Tibial artery (tissue), 4 donors: Measurements from ENCODE around the gene LTBP2.
A peak's percentile ranks its signal among the peaks of the same experiment; 100 is the strongest.

Experiments
- DNase-seq, 2 donors: peaks; one replicate each; pipeline ENCODE4 v3.0.0-alpha.2; 2019
- H3K27ac ChIP-seq, 2 donors: fragments of 200-600 bp; sonication (generic) in 1 of 2; 1 replicate in 1 of 2; 2 replicates in 1 of 2; pipeline ENCODE4 v1.5.1; 2018 to 2019; ENCODE audit warnings: mild to moderate bottlenecking in 1 of 2
- H3K27me3 ChIP-seq, 2 donors: fragments of 200-600 bp; sonication (generic) in 1 of 2; one replicate each; pipeline versions ENCODE4 v1.5.1 to v1.6.0; 2016 to 2019
- H3K36me3 ChIP-seq, 3 donors: fragments of 200-600 bp; sonication (generic) in 2 of 3; one replicate each; pipeline ENCODE4 v1.5.1; 2016 to 2019; ENCODE audit warnings: mild to moderate bottlenecking in 2 of 3
- H3K4me1 ChIP-seq, 4 donors: fragments of 200-600 bp; sonication (generic) in 2 of 4; 1 replicate in 3 of 4; 2 replicates in 1 of 4; pipeline ENCODE4 v1.5.1; 2016 to 2019
- H3K4me3 ChIP-seq, 2 donors: fragments of 200-600 bp; sonication (generic) in 1 of 2; 1 replicate in 1 of 2; 2 replicates in 1 of 2; pipeline ENCODE4 v1.5.1; 2018 to 2019; ENCODE audit warnings: mild to moderate bottlenecking in 2 of 2
- H3K9me3 ChIP-seq, 3 donors: fragments of 200-600 bp; sonication (generic) in 1 of 3; one replicate each; pipeline ENCODE4 v1.5.1; 2016 to 2019
- intact Hi-C: fragments of 100-400 bp; cut with DNase I; formaldehyde crosslinking; loops from one replicate; pipeline ENCODE4 v1.15.0; 2023; ENCODE audit warnings: low total_unique reads
- TF ChIP-seq, protein P1 (sequence below), 2 experiments: fragments of 200-600 bp in 1 of 2; fragments of 450-650 bp in 1 of 2; IDR thresholded peaks; one replicate each; pipeline ENCODE4 v1.5.1; 2017 to 2019; ENCODE audit warnings: antibody characterized with exemption in 2 of 2, mild to moderate bottlenecking in 1 of 2, moderate library complexity in 1 of 2

Gene LTBP2

DNA sequence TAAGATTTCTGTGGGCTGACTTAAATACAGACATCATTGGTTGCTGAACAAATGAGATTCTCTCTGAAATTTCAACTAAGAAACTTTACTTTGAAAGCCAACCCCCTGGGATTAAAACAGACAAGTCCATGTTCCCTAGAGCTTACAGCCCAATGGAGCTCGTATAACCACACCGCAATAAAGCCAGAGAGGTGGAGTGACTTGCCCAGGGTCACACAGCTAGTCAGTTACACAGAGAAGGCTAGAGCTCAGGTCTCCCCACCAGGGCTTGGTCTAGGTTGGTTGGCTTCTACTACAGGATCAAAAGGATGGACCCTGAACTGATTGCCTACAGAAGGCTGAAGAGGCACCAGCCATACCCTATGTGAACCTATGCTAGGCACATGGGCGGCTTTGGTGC, 8.9 kb upstream of the LTBP2 start:
- H3K9me3 ChIP-seq = no peaks in the 10 kb centered on the region
- peak overlapping the region; percentile 67 to 72 for H3K27ac ChIP-seq
- H3K4me1 ChIP-seq = peaks cover 5 to 59% (median 47%) of the 10 kb centered on the region in 4 donors
- TF ChIP-seq, protein P1, sequence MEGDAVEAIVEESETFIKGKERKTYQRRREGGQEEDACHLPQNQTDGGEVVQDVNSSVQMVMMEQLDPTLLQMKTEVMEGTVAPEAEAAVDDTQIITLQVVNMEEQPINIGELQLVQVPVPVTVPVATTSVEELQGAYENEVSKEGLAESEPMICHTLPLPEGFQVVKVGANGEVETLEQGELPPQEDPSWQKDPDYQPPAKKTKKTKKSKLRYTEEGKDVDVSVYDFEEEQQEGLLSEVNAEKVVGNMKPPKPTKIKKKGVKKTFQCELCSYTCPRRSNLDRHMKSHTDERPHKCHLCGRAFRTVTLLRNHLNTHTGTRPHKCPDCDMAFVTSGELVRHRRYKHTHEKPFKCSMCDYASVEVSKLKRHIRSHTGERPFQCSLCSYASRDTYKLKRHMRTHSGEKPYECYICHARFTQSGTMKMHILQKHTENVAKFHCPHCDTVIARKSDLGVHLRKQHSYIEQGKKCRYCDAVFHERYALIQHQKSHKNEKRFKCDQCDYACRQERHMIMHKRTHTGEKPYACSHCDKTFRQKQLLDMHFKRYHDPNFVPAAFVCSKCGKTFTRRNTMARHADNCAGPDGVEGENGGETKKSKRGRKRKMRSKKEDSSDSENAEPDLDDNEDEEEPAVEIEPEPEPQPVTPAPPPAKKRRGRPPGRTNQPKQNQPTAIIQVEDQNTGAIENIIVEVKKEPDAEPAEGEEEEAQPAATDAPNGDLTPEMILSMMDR (IDR thresholded peaks at IDR 0.05) = no peak
- no peaks in the 10 kb centered on the region for H3K27me3 ChIP-seq
- intact Hi-C loops = no loop called here
- no peak for DNase-seq
- no peak overlapping the region for H3K4me3 ChIP-seq
- H3K36me3 ChIP-seq = no peaks in the 10 kb centered on the region

DNA sequence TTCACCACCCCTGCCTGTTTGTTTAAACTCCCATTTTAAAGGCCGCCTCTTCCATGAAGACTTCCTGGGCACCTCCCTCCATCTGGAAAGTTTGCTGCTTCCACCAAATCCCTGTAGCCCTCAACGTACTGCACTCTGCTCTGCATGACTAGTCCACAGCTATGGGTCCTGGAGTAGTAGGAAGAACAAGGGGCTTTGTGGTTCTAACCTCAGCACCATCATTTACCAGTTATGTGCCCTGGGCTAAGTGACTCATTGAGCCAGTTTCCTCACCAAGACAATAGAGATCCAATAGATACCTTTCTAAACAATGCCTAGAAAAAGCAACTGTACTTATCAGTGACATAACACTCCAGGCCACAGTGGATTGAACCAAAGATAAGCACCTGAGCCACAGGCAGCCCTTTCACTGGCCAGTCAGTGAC, 8.5 kb upstream of the LTBP2 start:
- H3K27ac ChIP-seq = peak overlapping the region; percentile 67 to 72
- H3K4me3 ChIP-seq = no peak overlapping the region
- H3K27me3 ChIP-seq = no peaks in the 10 kb centered on the region
- intact Hi-C loops = no loop called here
- no peak for DNase-seq
- no peaks in the 10 kb centered on the region for H3K36me3 ChIP-seq
- TF ChIP-seq, protein P1 (IDR thresholded peaks at IDR 0.05) = no peak
- H3K4me1 ChIP-seq = peaks cover 5 to 63% (median 47%) of the 10 kb centered on the region in 4 donors
- no peaks in the 10 kb centered on the region for H3K9me3 ChIP-seq

DNA sequence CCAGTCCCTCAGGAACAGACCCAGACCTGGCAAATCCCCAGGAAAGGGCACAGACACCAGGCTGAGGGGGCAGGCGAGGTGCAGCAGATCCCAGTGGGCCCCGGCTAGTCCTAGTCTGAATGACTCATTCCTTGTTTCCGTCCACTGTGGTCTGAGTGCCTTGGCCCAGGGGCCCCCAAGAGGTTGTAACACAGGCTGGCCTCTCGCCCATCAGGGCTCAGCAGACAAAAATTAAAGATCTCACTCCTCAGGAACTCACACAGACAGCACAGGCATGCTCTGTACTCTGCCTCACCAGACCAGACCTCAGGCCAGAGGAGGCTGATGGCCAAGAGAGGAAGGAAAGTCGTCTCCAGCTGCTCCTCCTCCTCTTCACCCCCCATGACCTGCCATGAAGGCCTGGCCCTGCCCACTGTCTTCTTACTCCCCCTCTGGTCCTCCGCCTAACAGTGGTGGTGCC, 7.7 kb upstream of the LTBP2 start:
- intact Hi-C loops = no loop called here
- peaks cover 5 to 71% (median 50%) of the 10 kb centered on the region in 4 donors for H3K4me1 ChIP-seq
- TF ChIP-seq, protein P1 (IDR thresholded peaks at IDR 0.05) = no peak
- H3K4me3 ChIP-seq = no peak overlapping the region
- no peaks in the 10 kb centered on the region for H3K36me3 ChIP-seq
- no peaks in the 10 kb centered on the region for H3K9me3 ChIP-seq
- no peaks in the 10 kb centered on the region for H3K27me3 ChIP-seq
- peak; percentile 95 to 96 for DNase-seq
- peak overlapping the region; percentile 67 to 72 for H3K27ac ChIP-seq

DNA sequence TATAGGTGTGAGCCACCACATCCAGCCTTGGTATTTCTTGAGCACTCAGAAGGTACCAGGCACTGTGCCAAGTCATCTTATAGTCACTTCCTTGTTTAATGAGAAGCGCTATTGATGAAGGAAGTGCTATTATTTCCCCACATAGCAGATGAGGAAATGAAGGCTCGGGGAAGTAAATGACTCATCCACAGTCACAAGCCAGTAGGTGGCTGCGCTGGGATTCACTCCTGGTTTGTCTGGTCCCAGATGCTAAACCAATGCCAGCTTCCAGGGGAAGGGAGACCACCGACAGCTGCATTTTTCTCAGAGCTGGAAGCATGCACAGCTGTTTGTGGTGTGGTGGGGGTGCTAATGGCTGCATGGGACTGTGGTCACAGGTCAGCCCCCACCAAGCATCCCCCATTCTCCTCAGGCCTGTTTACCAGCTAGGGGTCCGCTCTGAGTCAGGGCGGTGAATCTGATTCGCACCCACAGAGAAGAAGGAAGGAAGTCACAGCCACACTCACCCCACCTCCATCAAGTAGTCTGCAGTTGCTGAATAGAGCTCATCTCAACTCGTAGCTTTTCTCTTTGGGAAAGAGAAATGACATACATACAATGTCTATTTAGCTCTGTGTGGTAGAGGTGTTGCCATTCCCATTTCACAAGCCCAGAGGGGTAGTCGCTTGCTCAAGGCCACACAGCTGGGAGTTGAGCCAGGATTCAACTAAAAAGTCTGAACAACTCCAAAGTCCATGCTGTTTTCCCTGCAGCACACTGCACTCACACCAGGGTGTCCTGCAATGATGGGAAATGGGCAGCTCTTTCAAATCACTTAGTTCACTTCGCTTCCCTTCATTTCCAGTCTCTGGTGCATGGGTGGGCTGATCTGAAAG, 6.3 kb upstream of the LTBP2 start:
- Histone ChIP-seq H3K27me3 (no peaks in the 10 kb centered on the region), H3K9me3 (no peaks in the 10 kb centered on the region), H3K4me3 (no peak overlapping the region), H3K36me3 (no peaks in the 10 kb centered on the region), H3K4me1 (peaks cover 5 to 78% (median 53%) of the 10 kb centered on the region in 4 donors), H3K27ac (peak overlapping the region; percentile 67 to 72)
- TF ChIP-seq, protein P1 (IDR thresholded peaks at IDR 0.05) = no peak
- intact Hi-C loops = no loop called here
- DNase-seq = peak in 1 of 2 donors; percentile 64

DNA sequence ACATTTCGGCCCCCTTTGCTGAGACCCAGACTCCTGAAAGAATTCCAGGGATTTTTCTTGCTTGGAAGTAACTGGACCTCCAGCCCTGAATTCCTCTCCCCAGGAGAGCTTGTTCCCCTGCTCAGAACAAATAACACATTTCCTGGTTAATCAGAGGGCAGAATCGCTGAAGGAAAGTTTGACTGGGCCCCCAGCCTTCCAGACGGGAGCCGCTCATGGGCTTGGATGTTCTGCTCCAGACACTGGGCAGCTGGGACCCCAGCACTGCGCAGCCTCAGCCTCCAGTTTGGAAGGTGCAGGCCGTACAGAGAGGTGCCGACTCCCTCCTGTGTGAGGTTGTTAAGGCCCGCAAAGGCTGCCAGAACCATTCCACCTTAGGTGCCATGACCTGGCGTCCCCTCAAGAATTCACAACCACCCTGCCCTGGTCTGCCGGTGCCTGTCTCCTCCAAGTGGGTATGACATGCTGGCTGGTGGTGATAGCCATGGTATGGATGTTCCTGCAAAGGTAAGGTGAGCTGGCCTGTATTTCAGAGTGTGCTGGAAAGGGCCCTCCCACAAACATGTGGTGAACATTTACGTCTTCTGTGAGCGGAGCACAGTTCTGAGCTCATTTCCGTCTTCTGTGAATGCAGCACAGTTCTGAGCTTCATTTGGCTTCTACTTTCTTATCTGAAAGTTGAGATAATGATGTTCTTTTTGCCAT, 5.1 kb upstream of the LTBP2 start:
- Histone ChIP-seq H3K9me3 (no peaks in the 10 kb centered on the region), H3K4me1 (peaks cover 5 to 85% (median 59%) of the 10 kb centered on the region in 4 donors), H3K4me3 (no peak overlapping the region), H3K27me3 (no peaks in the 10 kb centered on the region), H3K36me3 (no peaks in the 10 kb centered on the region), H3K27ac (peak overlapping the region; percentile 67 to 72)
- intact Hi-C loops = no loop called here
- no peak for DNase-seq
- TF ChIP-seq, protein P1 (IDR thresholded peaks at IDR 0.05) = no peak
